ENCODE results near the gene C19orf25. TPM values are rescaled to one million over a fixed set of nuclear protein-coding genes. Genes with fewer than 3 reads are reported as not detected.
"Not testable (repeated sequence)": the region's sequence is repeated elsewhere in the genome, so short reads cannot be mapped to it uniquely, and the experiment has no call there.

The C19orf25 gene
- polyA plus RNA-seq, 1 donor from 2014 or later: 80.2 TPM

DNA sequence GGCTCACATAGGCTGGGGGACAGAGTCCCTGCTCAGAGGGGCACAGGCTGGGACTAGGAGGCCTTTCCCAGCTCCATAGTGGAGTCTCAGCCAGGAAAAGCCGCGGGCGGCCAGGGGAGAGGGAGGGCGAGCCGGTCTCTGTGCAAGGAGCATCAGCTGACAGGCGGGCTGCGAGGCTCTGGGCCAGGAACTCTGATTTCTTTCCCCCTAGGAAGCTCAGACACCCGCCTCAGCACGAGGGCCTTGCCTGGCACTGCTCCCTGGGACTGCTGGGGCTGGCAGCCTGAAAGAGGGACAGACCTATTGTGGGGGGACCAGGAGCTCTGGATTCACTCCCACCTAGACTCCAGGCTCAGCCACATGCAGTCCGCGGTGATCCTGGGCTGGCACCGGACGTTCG, 42.6 kb upstream of the C19orf25 start:
- no peaks in the 10 kb centered on the region for H3K79me2 ChIP-seq (replicated peaks; ENCODE audit: insufficient read depth, low read length)
- no peak overlapping the region for H2AFZ ChIP-seq (ENCODE audit: low read depth, low read length)
- no peak overlapping the region for H3K4me3 ChIP-seq (ENCODE audit: low read length)
- no peaks in the 10 kb centered on the region for H3K9me2 ChIP-seq (ENCODE audit: insufficient read depth, low read length)
- no peak overlapping the region for H3K9ac ChIP-seq (ENCODE audit: low read length)
- H4K20me1 ChIP-seq (ENCODE audit: insufficient read depth): no peaks in the 10 kb centered on the region
- no peaks in the 10 kb centered on the region for H3K36me3 ChIP-seq (ENCODE audit: insufficient read depth, low read length)
- no peaks in the 10 kb centered on the region for H3F3A ChIP-seq (ENCODE audit: insufficient read depth, low read length, poor library complexity, severe bottlenecking)
- H3K9me3 ChIP-seq (ENCODE audit: low read length): no peaks in the 10 kb centered on the region
- no peak overlapping the region for H3K4me2 ChIP-seq (ENCODE audit: low read length)
- TF ChIP-seq EZH2 (IDR thresholded peaks at IDR 0.05; ENCODE audit: borderline replicate concordance, insufficient read depth, low read length, poor library complexity, severe bottlenecking) (no peak), SMC3 (conservative IDR thresholded peaks at IDR 0.05; ENCODE audit: poor library complexity) (no peak), TAF1 (IDR thresholded peaks at IDR 0.05; ENCODE audit: low read depth) (no peak), POLR2AphosphoS5 (IDR thresholded peaks at IDR 0.05) (no peak), RAD21 (conservative IDR thresholded peaks at IDR 0.05) (no peak), EP300 (conservative IDR thresholded peaks at IDR 0.05; ENCODE audit: poor library complexity, severe bottlenecking) (no peak), MXI1 (conservative IDR thresholded peaks at IDR 0.05; ENCODE audit: poor library complexity, severe bottlenecking) (no peak)
- TF ChIP-seq, protein P1, sequence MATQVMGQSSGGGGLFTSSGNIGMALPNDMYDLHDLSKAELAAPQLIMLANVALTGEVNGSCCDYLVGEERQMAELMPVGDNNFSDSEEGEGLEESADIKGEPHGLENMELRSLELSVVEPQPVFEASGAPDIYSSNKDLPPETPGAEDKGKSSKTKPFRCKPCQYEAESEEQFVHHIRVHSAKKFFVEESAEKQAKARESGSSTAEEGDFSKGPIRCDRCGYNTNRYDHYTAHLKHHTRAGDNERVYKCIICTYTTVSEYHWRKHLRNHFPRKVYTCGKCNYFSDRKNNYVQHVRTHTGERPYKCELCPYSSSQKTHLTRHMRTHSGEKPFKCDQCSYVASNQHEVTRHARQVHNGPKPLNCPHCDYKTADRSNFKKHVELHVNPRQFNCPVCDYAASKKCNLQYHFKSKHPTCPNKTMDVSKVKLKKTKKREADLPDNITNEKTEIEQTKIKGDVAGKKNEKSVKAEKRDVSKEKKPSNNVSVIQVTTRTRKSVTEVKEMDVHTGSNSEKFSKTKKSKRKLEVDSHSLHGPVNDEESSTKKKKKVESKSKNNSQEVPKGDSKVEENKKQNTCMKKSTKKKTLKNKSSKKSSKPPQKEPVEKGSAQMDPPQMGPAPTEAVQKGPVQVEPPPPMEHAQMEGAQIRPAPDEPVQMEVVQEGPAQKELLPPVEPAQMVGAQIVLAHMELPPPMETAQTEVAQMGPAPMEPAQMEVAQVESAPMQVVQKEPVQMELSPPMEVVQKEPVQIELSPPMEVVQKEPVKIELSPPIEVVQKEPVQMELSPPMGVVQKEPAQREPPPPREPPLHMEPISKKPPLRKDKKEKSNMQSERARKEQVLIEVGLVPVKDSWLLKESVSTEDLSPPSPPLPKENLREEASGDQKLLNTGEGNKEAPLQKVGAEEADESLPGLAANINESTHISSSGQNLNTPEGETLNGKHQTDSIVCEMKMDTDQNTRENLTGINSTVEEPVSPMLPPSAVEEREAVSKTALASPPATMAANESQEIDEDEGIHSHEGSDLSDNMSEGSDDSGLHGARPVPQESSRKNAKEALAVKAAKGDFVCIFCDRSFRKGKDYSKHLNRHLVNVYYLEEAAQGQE (IDR thresholded peaks at IDR 0.05; ENCODE audit: borderline replicate concordance): no peak
- TF ChIP-seq, protein P2, sequence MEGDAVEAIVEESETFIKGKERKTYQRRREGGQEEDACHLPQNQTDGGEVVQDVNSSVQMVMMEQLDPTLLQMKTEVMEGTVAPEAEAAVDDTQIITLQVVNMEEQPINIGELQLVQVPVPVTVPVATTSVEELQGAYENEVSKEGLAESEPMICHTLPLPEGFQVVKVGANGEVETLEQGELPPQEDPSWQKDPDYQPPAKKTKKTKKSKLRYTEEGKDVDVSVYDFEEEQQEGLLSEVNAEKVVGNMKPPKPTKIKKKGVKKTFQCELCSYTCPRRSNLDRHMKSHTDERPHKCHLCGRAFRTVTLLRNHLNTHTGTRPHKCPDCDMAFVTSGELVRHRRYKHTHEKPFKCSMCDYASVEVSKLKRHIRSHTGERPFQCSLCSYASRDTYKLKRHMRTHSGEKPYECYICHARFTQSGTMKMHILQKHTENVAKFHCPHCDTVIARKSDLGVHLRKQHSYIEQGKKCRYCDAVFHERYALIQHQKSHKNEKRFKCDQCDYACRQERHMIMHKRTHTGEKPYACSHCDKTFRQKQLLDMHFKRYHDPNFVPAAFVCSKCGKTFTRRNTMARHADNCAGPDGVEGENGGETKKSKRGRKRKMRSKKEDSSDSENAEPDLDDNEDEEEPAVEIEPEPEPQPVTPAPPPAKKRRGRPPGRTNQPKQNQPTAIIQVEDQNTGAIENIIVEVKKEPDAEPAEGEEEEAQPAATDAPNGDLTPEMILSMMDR (IDR thresholded peaks at IDR 0.05; ENCODE audit: poor library complexity, severe bottlenecking): no peak
- peaks cover 24% of the 10 kb centered on the region for H3K27me3 ChIP-seq (ENCODE audit: insufficient read depth, low read depth, low read length)
- H3K27ac ChIP-seq (ENCODE audit: low read length): no peak overlapping the region

DNA sequence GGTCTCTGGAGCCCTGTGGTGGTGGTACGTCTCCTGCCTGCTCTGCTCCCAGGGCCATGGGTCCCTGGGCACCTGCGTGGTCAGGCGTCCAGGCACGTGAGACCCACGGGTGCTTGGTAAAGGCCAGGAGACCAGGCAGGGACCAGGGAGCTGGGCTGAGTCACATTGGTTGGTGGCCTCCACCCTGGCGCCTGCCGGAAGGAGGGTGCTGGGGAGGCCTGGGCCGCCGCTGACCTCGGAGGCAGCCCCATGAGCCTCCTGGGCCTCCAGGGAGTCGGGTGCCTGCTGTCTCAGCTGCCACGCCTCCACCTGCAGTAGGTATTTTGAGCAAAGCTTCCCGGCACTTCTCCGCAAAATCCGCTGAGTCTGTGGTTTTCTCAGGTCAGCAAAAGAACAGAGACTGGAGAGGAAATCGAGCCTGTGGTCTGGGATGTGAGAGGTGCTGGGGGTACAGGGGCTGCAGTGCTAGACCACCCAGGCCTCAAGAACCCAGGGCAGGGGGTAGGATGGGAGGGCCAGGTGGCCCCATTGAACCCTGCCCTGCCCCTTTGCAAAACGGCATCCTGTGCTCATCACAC, 41.3 kb upstream of the C19orf25 start:
- H3K4me3 ChIP-seq (ENCODE audit: low read length): no peak overlapping the region
- H3F3A ChIP-seq (ENCODE audit: insufficient read depth, low read length, poor library complexity, severe bottlenecking): no peaks in the 10 kb centered on the region
- H3K79me2 ChIP-seq (replicated peaks; ENCODE audit: insufficient read depth, low read length): no peaks in the 10 kb centered on the region
- H3K27ac ChIP-seq (ENCODE audit: low read length): no peak overlapping the region
- H4K20me1 ChIP-seq (ENCODE audit: insufficient read depth): no peaks in the 10 kb centered on the region
- H3K9me3 ChIP-seq (ENCODE audit: low read length): no peaks in the 10 kb centered on the region
- no peak for TF ChIP-seq MXI1 (conservative IDR thresholded peaks at IDR 0.05; ENCODE audit: poor library complexity, severe bottlenecking)
- TF ChIP-seq, protein P2 (IDR thresholded peaks at IDR 0.05; ENCODE audit: poor library complexity, severe bottlenecking): no peak
- TF ChIP-seq SMC3 (conservative IDR thresholded peaks at IDR 0.05; ENCODE audit: poor library complexity): no peak
- no peak overlapping the region for H2AFZ ChIP-seq (ENCODE audit: low read depth, low read length)
- H3K9ac ChIP-seq (ENCODE audit: low read length): no peak overlapping the region
- no peaks in the 10 kb centered on the region for H3K9me2 ChIP-seq (ENCODE audit: insufficient read depth, low read length)
- peaks cover 24% of the 10 kb centered on the region for H3K27me3 ChIP-seq (ENCODE audit: insufficient read depth, low read depth, low read length)
- H3K36me3 ChIP-seq (ENCODE audit: insufficient read depth, low read length): no peaks in the 10 kb centered on the region
- H3K4me2 ChIP-seq (ENCODE audit: low read length): no peak overlapping the region

DNA sequence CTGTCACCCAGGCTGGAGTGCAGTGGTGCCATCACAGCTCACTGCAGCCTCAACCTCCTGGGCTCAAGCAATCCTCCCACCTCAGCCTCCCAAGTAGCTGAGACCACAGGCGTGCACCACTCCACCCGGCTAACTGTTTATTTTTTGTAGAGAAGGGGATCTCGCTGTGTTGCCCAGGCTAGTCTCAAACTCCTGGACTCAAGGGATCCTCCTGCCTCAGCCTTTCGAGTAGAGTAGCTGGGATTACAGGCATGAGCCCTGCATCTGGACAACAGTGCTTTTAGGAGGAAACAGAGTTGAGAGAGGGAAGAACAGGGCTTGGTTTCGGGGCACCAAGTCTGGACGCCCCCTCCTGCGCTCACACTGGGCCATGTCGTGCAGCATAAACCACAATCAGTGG, 40.8 kb upstream of the C19orf25 start:
- H3K9me2 ChIP-seq (ENCODE audit: insufficient read depth, low read length); H3K4me3 ChIP-seq (ENCODE audit: low read length); H2AFZ ChIP-seq (ENCODE audit: low read depth, low read length); H3K4me2 ChIP-seq (ENCODE audit: low read length); H3K79me2 ChIP-seq (replicated peaks; ENCODE audit: insufficient read depth, low read length); H3F3A ChIP-seq (ENCODE audit: insufficient read depth, low read length, poor library complexity, severe bottlenecking); H4K20me1 ChIP-seq (ENCODE audit: insufficient read depth); H3K27ac ChIP-seq (ENCODE audit: low read length); H3K9ac ChIP-seq (ENCODE audit: low read length); H3K9me3 ChIP-seq (ENCODE audit: low read length); H3K36me3 ChIP-seq (ENCODE audit: insufficient read depth, low read length): not testable (repeated sequence)
- peaks cover 19% of the 10 kb centered on the region for H3K27me3 ChIP-seq (ENCODE audit: insufficient read depth, low read depth, low read length)
